Thoracic aorta (tissue), 2 donors: Measurements from ENCODE around the gene ARHGEF16. TPM values are rescaled to one million over a fixed set of nuclear protein-coding genes. Genes with fewer than 3 reads are reported as not detected.

ENCODE experiments used
- ATAC-seq: fragments of 150-250 bp; one replicate; pipeline ENCODE4 v1.8.0; 2017; ENCODE audit warnings: low read depth; ENCODE audit not compliant: insufficient number of reproducible peaks, low FRiP score
- DNase-seq: peaks from one replicate; pipeline ENCODE4 v3.0.0-alpha.2; 2020; ENCODE audit warnings: low spot score
- H3K27ac ChIP-seq, 2 donors: fragments of 200-600 bp; sonication (generic); 1 replicate in 1 of 2; 2 replicates in 1 of 2; pipeline ENCODE4 v1.5.1; 2016; ENCODE audit warnings: mild to moderate bottlenecking in 2 of 2, moderate library complexity in 2 of 2
- H3K27me3 ChIP-seq: fragments of 200-600 bp; sonication (generic); replicated peaks from 2 replicates; pipeline ENCODE4 v1.6.0; 2016; ENCODE audit warnings: mild to moderate bottlenecking; ENCODE audit not compliant: insufficient read depth
- H3K36me3 ChIP-seq: fragments of 200-600 bp; sonication (generic); one replicate; pipeline ENCODE4 v1.5.1; 2016
- H3K4me1 ChIP-seq, 2 donors: fragments of 200-600 bp; sonication (generic); 1 replicate in 1 of 2; 2 replicates in 1 of 2; pipeline versions ENCODE4 v1.5.1 to v1.6.0; 2016; ENCODE audit warnings: low read depth in 2 of 2, mild to moderate bottlenecking in 1 of 2; ENCODE audit not compliant: control insufficient read depth in 1 of 2
- H3K4me3 ChIP-seq: fragments of 200-600 bp; sonication (generic); 2 replicates; pipeline ENCODE4 v1.5.1; 2016; ENCODE audit warnings: mild to moderate bottlenecking
- H3K9me3 ChIP-seq: fragments of 200-600 bp; sonication (generic); 2 replicates; pipeline ENCODE4 v1.5.1; 2016
- CTCF ChIP-seq: fragments of 200-600 bp; sonication (generic); IDR thresholded peaks from one replicate; pipeline ENCODE4 v1.5.1; 2019; ENCODE audit warnings: antibody characterized with exemption
- total RNA-seq, 2 donors: library from RNA; depleted of rRNA; stranded (reverse); fragments of >200 nt; gene quantifications; one replicate each; pipeline versions ENCODE4 v1.1.0 to v1.2.3, GENCODE V29; 2016

The ARHGEF16 gene
- total RNA-seq, 2 donors from 2014 or later = 1.6 to 2.4 TPM

- H3K9me3 ChIP-seq = no peaks in the 10 kb centered on the region
- TF ChIP-seq CTCF = no peak
- no peak overlapping the region for H3K4me3 ChIP-seq
- H3K27me3 ChIP-seq = no peaks in the 10 kb centered on the region
- no peak overlapping the region for H3K27ac ChIP-seq
- H3K36me3 ChIP-seq = peaks cover 65% of the 10 kb centered on the region
- H3K4me1 ChIP-seq = no peaks in the 10 kb centered on the region
- DNase-seq (no peak), ATAC-seq (no peak)
These were observed 23.2 kb upstream of the ARHGEF16 start for GRCh38 chr1:3431266-3431665.

GRCh38 chr1:3431686-3432085, 22.8 kb upstream of the ARHGEF16 start:
- no peak for ATAC-seq
- Histone ChIP-seq H3K9me3 (no peaks in the 10 kb centered on the region), H3K36me3 (peaks cover 61% of the 10 kb centered on the region), H3K4me3 (no peak overlapping the region), H3K27me3 (no peaks in the 10 kb centered on the region), H3K27ac (no peak overlapping the region), H3K4me1 (no peaks in the 10 kb centered on the region)
- no peak for DNase-seq
- TF ChIP-seq CTCF = no peak

- Histone ChIP-seq H3K27ac (no peak overlapping the region), H3K9me3 (no peaks in the 10 kb centered on the region), H3K27me3 (no peaks in the 10 kb centered on the region), H3K4me3 (no peak overlapping the region), H3K4me1 (no peaks in the 10 kb centered on the region), H3K36me3 (peaks cover 55% of the 10 kb centered on the region)
- DNase-seq = no peak
- ATAC-seq = no peak
- no peak for TF ChIP-seq CTCF
These were observed 22.2 kb upstream of the ARHGEF16 start for GRCh38 chr1:3432306-3432705.

GRCh38 chr1:3433076-3433475, 21.4 kb upstream of the ARHGEF16 start:
- ATAC-seq (no peak), DNase-seq (no peak)
- Histone ChIP-seq H3K27ac (no peak overlapping the region), H3K9me3 (no peaks in the 10 kb centered on the region), H3K36me3 (peaks cover 47% of the 10 kb centered on the region), H3K4me1 (no peaks in the 10 kb centered on the region), H3K4me3 (no peak overlapping the region), H3K27me3 (no peaks in the 10 kb centered on the region)
- TF ChIP-seq CTCF = no peak

GRCh38 chr1:3433596-3434320, 20.7 kb upstream of the ARHGEF16 start:
- no peaks in the 10 kb centered on the region for H3K27me3 ChIP-seq
- no peak for TF ChIP-seq CTCF
- no peaks in the 10 kb centered on the region for H3K9me3 ChIP-seq
- no peak overlapping the region for H3K4me3 ChIP-seq
- ATAC-seq = no peak
- H3K27ac ChIP-seq = no peak overlapping the region
- no peaks in the 10 kb centered on the region for H3K4me1 ChIP-seq
- H3K36me3 ChIP-seq = peaks cover 42% of the 10 kb centered on the region
- no peak for DNase-seq
